ENCODE measurements around the gene SNX25. TPM values are rescaled to one million over a fixed set of nuclear protein-coding genes. Genes with fewer than 3 reads are reported as not detected.

Gene SNX25
- total and polyA plus RNA-seq, 2 donors (not counting 1 experiment from before 2014, with no cell fraction given) = 11.1 to 32.9 TPM

- Histone ChIP-seq H3K9ac (ENCODE audit: insufficient read depth, low read length) (peak overlapping the region; percentile 82), H3K9me3 (ENCODE audit: control insufficient read depth, insufficient read depth, low read depth, low read length) (no peaks in the 10 kb centered on the region), H3K79me2 (ENCODE audit: control insufficient read depth, insufficient read depth, low read length) (no peaks in the 10 kb centered on the region), H3K27me3 (ENCODE audit: control insufficient read depth, insufficient read depth, low read length) (no peaks in the 10 kb centered on the region), H3K27ac (ENCODE audit: insufficient read depth, low read length) (peak overlapping the region; percentile 92), H3K36me3 (ENCODE audit: control insufficient read depth, insufficient read depth, low read length) (no peaks in the 10 kb centered on the region), H3K4me3 (replicated peaks in 1 of 4; ENCODE audit: control extremely low read depth in 1 of 4, insufficient read depth in 1 of 4, low read depth in 3 of 4, low read length in 4 of 4) (peak overlapping the region; percentile 66 to 83 (median 78)), H3K4me2 (ENCODE audit: extremely low read depth, insufficient read depth, low read length) (peak overlapping the region; percentile 96), H4K20me1 (ENCODE audit: control insufficient read depth, extremely low read depth, insufficient read depth, low read length) (no peaks in the 10 kb centered on the region), H3K4me1 (ENCODE audit: control insufficient read depth, extremely low read depth, insufficient read depth, low read length) (peaks cover 6% of the 10 kb centered on the region), H2AFZ (ENCODE audit: low read length) (peak overlapping the region; percentile 75)
- peak; percentile 95 to 97 for DNase-seq (ENCODE audit: low read depth in 2 of 2)
- TF ChIP-seq EZH2 (IDR thresholded peaks at IDR 0.05; ENCODE audit: low read length, missing control alignments) (no peak), CTCF (conservative IDR thresholded peaks at IDR 0.05 in 1 of 2, IDR thresholded peaks at IDR 0.05 in 1 of 2; ENCODE audit: low read depth in 1 of 2, low read length in 2 of 2) (no peak)
Observed at GRCh38 chr4:185395956-185396723, 186.7 kb downstream of the SNX25 start.

GRCh38 chr4:185396724-185397385, 187.5 kb downstream of the SNX25 start, which contains the start of gene ANKRD37:
Gene ANKRD37 (plus strand): TSS chr4:185396841. CDS start chr4:185396924, 83 bp downstream.
- Histone ChIP-seq H3K36me3 (ENCODE audit: control insufficient read depth, insufficient read depth, low read length) (no peaks in the 10 kb centered on the region), H2AFZ (ENCODE audit: low read length) (peak within 1 kb of the TSS; percentile 75), H3K4me2 (ENCODE audit: extremely low read depth, insufficient read depth, low read length) (peak within 1 kb of the TSS; percentile 96), H3K4me1 (ENCODE audit: control insufficient read depth, extremely low read depth, insufficient read depth, low read length) (peaks cover 6% of the 10 kb centered on the region), H3K9ac (ENCODE audit: insufficient read depth, low read length) (peak within 1 kb of the TSS; percentile 82), H4K20me1 (ENCODE audit: control insufficient read depth, extremely low read depth, insufficient read depth, low read length) (no peaks in the 10 kb centered on the region), H3K27me3 (ENCODE audit: control insufficient read depth, insufficient read depth, low read length) (no peaks in the 10 kb centered on the region), H3K27ac (ENCODE audit: insufficient read depth, low read length) (peak within 1 kb of the TSS; percentile 92), H3K79me2 (ENCODE audit: control insufficient read depth, insufficient read depth, low read length) (no peaks in the 10 kb centered on the region), H3K9me3 (ENCODE audit: control insufficient read depth, insufficient read depth, low read depth, low read length) (no peaks in the 10 kb centered on the region), H3K4me3 (replicated peaks in 1 of 4; ENCODE audit: control extremely low read depth in 1 of 4, insufficient read depth in 1 of 4, low read depth in 3 of 4, low read length in 4 of 4) (peak within 1 kb of the TSS; percentile 66 to 83 (median 78))
- TF ChIP-seq EZH2 (IDR thresholded peaks at IDR 0.05; ENCODE audit: low read length, missing control alignments) (no peak), CTCF (conservative IDR thresholded peaks at IDR 0.05 in 1 of 2, IDR thresholded peaks at IDR 0.05 in 1 of 2; ENCODE audit: low read depth in 1 of 2, low read length in 2 of 2) (no peak)
- DNase-seq (ENCODE audit: low read depth in 2 of 2) = peak; percentile 24 to 58

- H3K4me3 ChIP-seq (replicated peaks in 1 of 4; ENCODE audit: control extremely low read depth in 1 of 4, insufficient read depth in 1 of 4, low read depth in 3 of 4, low read length in 4 of 4) = no peak overlapping the region
- no peaks in the 10 kb centered on the region for H4K20me1 ChIP-seq (ENCODE audit: control insufficient read depth, extremely low read depth, insufficient read depth, low read length)
- H3K9me3 ChIP-seq (ENCODE audit: control insufficient read depth, insufficient read depth, low read depth, low read length) = no peaks in the 10 kb centered on the region
- H3K79me2 ChIP-seq (ENCODE audit: control insufficient read depth, insufficient read depth, low read length) = no peaks in the 10 kb centered on the region
- H3K27ac ChIP-seq (ENCODE audit: insufficient read depth, low read length) = no peak overlapping the region
- TF ChIP-seq CTCF (conservative IDR thresholded peaks at IDR 0.05 in 1 of 2, IDR thresholded peaks at IDR 0.05 in 1 of 2; ENCODE audit: low read depth in 1 of 2, low read length in 2 of 2) (no peak), EZH2 (IDR thresholded peaks at IDR 0.05; ENCODE audit: low read length, missing control alignments) (no peak)
- no peaks in the 10 kb centered on the region for H3K36me3 ChIP-seq (ENCODE audit: control insufficient read depth, insufficient read depth, low read length)
- no peaks in the 10 kb centered on the region for H3K27me3 ChIP-seq (ENCODE audit: control insufficient read depth, insufficient read depth, low read length)
- H3K4me2 ChIP-seq (ENCODE audit: extremely low read depth, insufficient read depth, low read length) = no peak overlapping the region
- no peak overlapping the region for H2AFZ ChIP-seq (ENCODE audit: low read length)
- H3K4me1 ChIP-seq (ENCODE audit: control insufficient read depth, extremely low read depth, insufficient read depth, low read length) = peaks cover 6% of the 10 kb centered on the region
- H3K9ac ChIP-seq (ENCODE audit: insufficient read depth, low read length) = no peak overlapping the region
- no peak for DNase-seq (ENCODE audit: low read depth in 2 of 2)
Observed at GRCh38 chr4:185398618-185399017, 189.2 kb downstream of the SNX25 start.
